PC-9 (cell line): ENCODE data around the gene NPFFR1.

Source experiments
- CTCF ChIP-seq: fragments of 200-600 bp; sonication (generic); conservative IDR thresholded peaks from 2 replicates; pipeline ENCODE4 v1.6.1; 2017; ENCODE audit warnings: mixed run types, antibody characterized with exemption, mild to moderate bottlenecking, moderate library complexity
- EZH2 ChIP-seq: fragments of 200-600 bp; sonication (generic); IDR thresholded peaks from 2 replicates; pipeline ENCODE4 v1.8.0; 2017; ENCODE audit warnings: antibody characterized with exemption, low read depth

- TF ChIP-seq CTCF: no peak
- no peak for TF ChIP-seq EZH2
Measured at GRCh38 chr10:70296406-70296899, 12.6 kb upstream of the NPFFR1 start.
